Gastrocnemius medialis (tissue), 4 donors: Measurements from ENCODE around the gene ETHE1. TPM values are rescaled to one million over a fixed set of nuclear protein-coding genes. Genes with fewer than 3 reads are reported as not detected.

Experiments used
- ATAC-seq, 2 donors: fragments of 150-250 bp; one replicate each; pipeline ENCODE4 v1.9.1; 2016
- DNase-seq, 2 donors: peaks; one replicate each; pipeline ENCODE4 v3.0.0-alpha.2; 2019
- H3K27ac ChIP-seq, 4 donors: fragments of 200-600 bp; sonication (generic); 1 replicate in 1 of 4; 2 replicates in 3 of 4; pipeline ENCODE4 v1.5.1; 2016 to 2018; ENCODE audit warnings: mild to moderate bottlenecking in 2 of 4, moderate library complexity in 1 of 4
- H3K27me3 ChIP-seq, 3 donors: fragments of 200-600 bp; sonication (generic) in 2 of 3; 1 replicate in 1 of 3; 2 replicates in 2 of 3; pipeline versions ENCODE4 v1.5.1 to v1.6.0; 2016 to 2019; ENCODE audit warnings: mild to moderate bottlenecking in 1 of 3, moderate library complexity in 1 of 3
- H3K36me3 ChIP-seq, 2 donors: fragments of 200-600 bp; sonication (generic) in 1 of 2; one replicate each; pipeline ENCODE4 v1.5.1; 2017 to 2018
- H3K4me1 ChIP-seq, 2 donors: fragments of 200-600 bp; sonication (generic) in 1 of 2; one replicate each; pipeline ENCODE4 v1.5.1; 2016 to 2017; ENCODE audit warnings: mild to moderate bottlenecking in 2 of 2
- H3K4me3 ChIP-seq, 4 donors: fragments of 200-600 bp; sonication (generic) in 3 of 4; 1 replicate in 1 of 4; 2 replicates in 3 of 4; pipeline ENCODE4 v1.5.1; 2016 to 2019; ENCODE audit warnings: mild to moderate bottlenecking in 2 of 4
- H3K9me3 ChIP-seq, 3 donors: fragments of 200-600 bp; sonication (generic) in 2 of 3; 1 replicate in 1 of 3; 2 replicates in 2 of 3; pipeline ENCODE4 v1.5.1; 2016 to 2019
- CTCF ChIP-seq, 5 experiments: fragments of 450-650 bp in 3 of 5; fragments of 200-600 bp in 2 of 5; sonication (generic) in 2 of 5; IDR thresholded peaks in 4 of 5; conservative IDR thresholded peaks in 1 of 5; 1 replicate in 4 of 5; 2 replicates in 1 of 5; pipeline ENCODE4 v1.5.1; 2016 to 2019; ENCODE audit warnings: antibody characterized with exemption in 5 of 5, mild to moderate bottlenecking in 3 of 5, moderate library complexity in 3 of 5
- POLR2A ChIP-seq, 2 donors: fragments of 450-650 bp; IDR thresholded peaks; one replicate each; pipeline ENCODE4 v1.6.1; 2017; ENCODE audit warnings: antibody characterized with exemption in 2 of 2, mild to moderate bottlenecking in 2 of 2, moderate library complexity in 2 of 2
- in situ Hi-C, 4 donors: fragments of 200-750 bp; cut with MboI; loops; one replicate each; pipeline versions ENCODE4 v1.15.0 to v1.8.0; 2017; ENCODE audit warnings: low sequenced_read_pairs in 4 of 4
- intact Hi-C: fragments of 100-400 bp; cut with DNase I; formaldehyde crosslinking; loops from one replicate; pipeline ENCODE4 v1.15.1; 2023; ENCODE audit warnings: low total_unique reads
- total RNA-seq, 4 donors: library from RNA; depleted of rRNA; stranded (reverse); fragments of >200 nt; gene quantifications; one replicate each; pipeline versions ENCODE4 v1.1.0 to v1.2.3, GENCODE V29; 2016

ETHE1 gene
- total RNA-seq, 4 donors from 2014 or later, result 18.6 to 34.8 (median 29.2) TPM

GRCh38 chr19:43479961-43480561 lies 46.9 kb downstream of the ETHE1 start:
- TF ChIP-seq CTCF (IDR thresholded peaks at IDR 0.05 in 4 of 5, conservative IDR thresholded peaks at IDR 0.05 in 1 of 5) (no peak), POLR2A (IDR thresholded peaks at IDR 0.05) (no peak)
- no peaks in the 10 kb centered on the region for H3K27me3 ChIP-seq
- ATAC-seq (no peak), DNase-seq (no peak)
- H3K4me1 ChIP-seq, result peaks cover 0 to 4% of the 10 kb centered on the region in 2 donors
- H3K9me3 ChIP-seq, result no peaks in the 10 kb centered on the region
- intact Hi-C loops (no loop called here), in situ Hi-C loops (no loop called here)
- H3K4me3 ChIP-seq, result no peak overlapping the region
- no peak overlapping the region for H3K27ac ChIP-seq
- H3K36me3 ChIP-seq, result no peaks in the 10 kb centered on the region

GRCh38 chr19:43479226-43479625 lies 47.8 kb downstream of the ETHE1 start:
- intact Hi-C loops, result no loop called here
- Histone ChIP-seq H3K9me3 (no peaks in the 10 kb centered on the region), H3K27me3 (no peaks in the 10 kb centered on the region), H3K4me1 (peaks cover 0 to 8% of the 10 kb centered on the region in 2 donors), H3K36me3 (no peaks in the 10 kb centered on the region), H3K4me3 (no peak overlapping the region), H3K27ac (no peak overlapping the region)
- no peak for DNase-seq
- TF ChIP-seq CTCF (IDR thresholded peaks at IDR 0.05 in 4 of 5, conservative IDR thresholded peaks at IDR 0.05 in 1 of 5), result no peak
- no peak for TF ChIP-seq POLR2A (IDR thresholded peaks at IDR 0.05)
- ATAC-seq, result no peak
- in situ Hi-C loops, result no loop called here

- Histone ChIP-seq H3K4me1 (peaks cover 0 to 8% of the 10 kb centered on the region in 2 donors), H3K27ac (no peak overlapping the region), H3K36me3 (no peaks in the 10 kb centered on the region), H3K4me3 (no peak overlapping the region), H3K9me3 (no peaks in the 10 kb centered on the region), H3K27me3 (no peaks in the 10 kb centered on the region)
- intact Hi-C loops (no loop called here), in situ Hi-C loops (no loop called here)
- TF ChIP-seq CTCF (IDR thresholded peaks at IDR 0.05 in 4 of 5, conservative IDR thresholded peaks at IDR 0.05 in 1 of 5), result no peak
- TF ChIP-seq POLR2A (IDR thresholded peaks at IDR 0.05), result no peak
- ATAC-seq (no peak), DNase-seq (no peak)
Measured at GRCh38 chr19:43478323-43478722, 48.7 kb downstream of the ETHE1 start.

- no peak for DNase-seq
- intact Hi-C loops, result no loop called here
- in situ Hi-C loops, result no loop called here
- H3K4me3 ChIP-seq, result no peak overlapping the region
- no peaks in the 10 kb centered on the region for H3K9me3 ChIP-seq
- ATAC-seq, result no peak
- no peak overlapping the region for H3K27ac ChIP-seq
- H3K36me3 ChIP-seq, result no peaks in the 10 kb centered on the region
- no peaks in the 10 kb centered on the region for H3K27me3 ChIP-seq
- H3K4me1 ChIP-seq, result peaks cover 0 to 8% of the 10 kb centered on the region in 2 donors
- TF ChIP-seq POLR2A (IDR thresholded peaks at IDR 0.05), result no peak
- TF ChIP-seq CTCF (IDR thresholded peaks at IDR 0.05 in 4 of 5, conservative IDR thresholded peaks at IDR 0.05 in 1 of 5), result no peak
Measured at GRCh38 chr19:43476606-43477005, 50.4 kb downstream of the ETHE1 start.
